ENCODE data around the gene CYBC1.

DNA sequence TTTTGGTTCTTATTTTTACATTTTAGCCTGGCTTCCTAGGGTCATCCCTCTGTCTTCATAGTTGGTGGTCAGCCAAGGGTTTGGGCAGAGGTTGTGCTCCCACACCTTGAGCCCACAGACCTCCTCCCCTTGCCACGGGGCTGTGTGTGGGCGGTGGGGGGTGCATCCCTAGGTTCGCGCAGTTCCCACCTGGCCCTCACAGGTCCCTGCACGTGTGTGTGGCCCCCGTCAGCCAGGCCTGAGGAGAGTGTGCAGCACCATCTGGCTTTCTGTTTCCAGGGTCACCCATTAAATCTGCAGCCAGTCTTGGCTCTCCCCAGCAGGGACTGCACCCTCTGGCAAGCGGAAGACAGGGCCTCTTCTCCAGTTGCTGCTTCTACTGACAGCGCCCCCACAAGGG is 18.5 kb downstream of the CYBC1 start:
- TF ChIP-seq, protein P1, sequence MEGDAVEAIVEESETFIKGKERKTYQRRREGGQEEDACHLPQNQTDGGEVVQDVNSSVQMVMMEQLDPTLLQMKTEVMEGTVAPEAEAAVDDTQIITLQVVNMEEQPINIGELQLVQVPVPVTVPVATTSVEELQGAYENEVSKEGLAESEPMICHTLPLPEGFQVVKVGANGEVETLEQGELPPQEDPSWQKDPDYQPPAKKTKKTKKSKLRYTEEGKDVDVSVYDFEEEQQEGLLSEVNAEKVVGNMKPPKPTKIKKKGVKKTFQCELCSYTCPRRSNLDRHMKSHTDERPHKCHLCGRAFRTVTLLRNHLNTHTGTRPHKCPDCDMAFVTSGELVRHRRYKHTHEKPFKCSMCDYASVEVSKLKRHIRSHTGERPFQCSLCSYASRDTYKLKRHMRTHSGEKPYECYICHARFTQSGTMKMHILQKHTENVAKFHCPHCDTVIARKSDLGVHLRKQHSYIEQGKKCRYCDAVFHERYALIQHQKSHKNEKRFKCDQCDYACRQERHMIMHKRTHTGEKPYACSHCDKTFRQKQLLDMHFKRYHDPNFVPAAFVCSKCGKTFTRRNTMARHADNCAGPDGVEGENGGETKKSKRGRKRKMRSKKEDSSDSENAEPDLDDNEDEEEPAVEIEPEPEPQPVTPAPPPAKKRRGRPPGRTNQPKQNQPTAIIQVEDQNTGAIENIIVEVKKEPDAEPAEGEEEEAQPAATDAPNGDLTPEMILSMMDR (conservative IDR thresholded peaks at IDR 0.05 in 1 of 2, IDR thresholded peaks at IDR 0.05 in 1 of 2; ENCODE audit: extremely low read depth in 1 of 2, insufficient read depth in 1 of 2, low read depth in 1 of 2, low read length in 2 of 2) = no peak
- no peak for TF ChIP-seq EZH2 (IDR thresholded peaks at IDR 0.05; ENCODE audit: borderline replicate concordance, low read length)
